ENCODE data around the gene NIFK. TPM values are rescaled to one million over a fixed set of nuclear protein-coding genes. Genes with fewer than 3 reads are reported as not detected.

NIFK gene
- total RNA-seq, 4 donors from 2014 or later: 33.0 to 97.2 (median 50.1) TPM

- no peak for DNase-seq (ENCODE audit: low spot score in 2 of 2)
- 54 to 60% methylated on average over 18 to 19 of the region's 19 CpGs for WGBS, 2 donors
- Histone ChIP-seq H3K36me3 (no peaks in the 10 kb centered on the region), H3K4me1 (peaks cover 0 to 8% (median 3%) of the 10 kb centered on the region in 4 donors), H3K9me3 (no peaks in the 10 kb centered on the region), H3K27ac (no peak overlapping the region), H3K4me3 (no peak overlapping the region), H3K27me3 (no peaks in the 10 kb centered on the region)
- TF ChIP-seq EP300 (IDR thresholded peaks at IDR 0.05): no peak
- no peak for TF ChIP-seq POLR2A (IDR thresholded peaks at IDR 0.05)
- TF ChIP-seq CTCF (IDR thresholded peaks at IDR 0.05): no peak
Measured at GRCh38 chr2:121699421-121700333, 37.0 kb downstream of the NIFK start.

- H3K36me3 ChIP-seq: no peaks in the 10 kb centered on the region
- H3K9me3 ChIP-seq: no peaks in the 10 kb centered on the region
- no peak overlapping the region for H3K27ac ChIP-seq
- WGBS, 2 donors: 90 to 92% methylated on average over 11 of the region's 11 CpGs
- TF ChIP-seq CTCF (IDR thresholded peaks at IDR 0.05) (no peak), EP300 (IDR thresholded peaks at IDR 0.05) (no peak), POLR2A (IDR thresholded peaks at IDR 0.05) (no peak)
- peaks cover 0 to 11% (median 3%) of the 10 kb centered on the region in 4 donors for H3K4me1 ChIP-seq
- H3K4me3 ChIP-seq: no peak overlapping the region
- DNase-seq (ENCODE audit: low spot score in 2 of 2): no peak
- H3K27me3 ChIP-seq: no peaks in the 10 kb centered on the region
Measured at GRCh38 chr2:121698318-121698930, 38.3 kb downstream of the NIFK start.

GRCh38 chr2:121697108-121697631 lies 39.5 kb downstream of the NIFK start:
- Histone ChIP-seq H3K27me3 (no peaks in the 10 kb centered on the region), H3K9me3 (no peaks in the 10 kb centered on the region), H3K36me3 (no peaks in the 10 kb centered on the region), H3K4me1 (peaks cover 0 to 11% (median 3%) of the 10 kb centered on the region in 4 donors), H3K4me3 (no peak overlapping the region), H3K27ac (no peak overlapping the region)
- DNase-seq (ENCODE audit: low spot score in 2 of 2): no peak
- 40% methylated on average over 4 of the region's 4 CpGs for WGBS, 2 donors
- no peak for TF ChIP-seq EP300 (IDR thresholded peaks at IDR 0.05)
- no peak for TF ChIP-seq POLR2A (IDR thresholded peaks at IDR 0.05)
- no peak for TF ChIP-seq CTCF (IDR thresholded peaks at IDR 0.05)

GRCh38 chr2:121696410-121696930 lies 40.2 kb downstream of the NIFK start:
- Histone ChIP-seq H3K27me3 (no peaks in the 10 kb centered on the region), H3K9me3 (no peaks in the 10 kb centered on the region), H3K36me3 (no peaks in the 10 kb centered on the region), H3K4me3 (no peak overlapping the region), H3K27ac (no peak overlapping the region), H3K4me1 (peaks cover 0 to 11% (median 3%) of the 10 kb centered on the region in 4 donors)
- DNase-seq (ENCODE audit: low spot score in 2 of 2): no peak
- no peak for TF ChIP-seq EP300 (IDR thresholded peaks at IDR 0.05)
- no peak for TF ChIP-seq CTCF (IDR thresholded peaks at IDR 0.05)
- TF ChIP-seq POLR2A (IDR thresholded peaks at IDR 0.05): no peak
- 75 to 76% methylated on average over 7 of the region's 7 CpGs for WGBS, 2 donors

GRCh38 chr2:121695171-121695451 lies 41.6 kb downstream of the NIFK start:
- no peak for TF ChIP-seq POLR2A (IDR thresholded peaks at IDR 0.05)
- no peak for TF ChIP-seq EP300 (IDR thresholded peaks at IDR 0.05)
- no peak for TF ChIP-seq CTCF (IDR thresholded peaks at IDR 0.05)
- peaks cover 0 to 11% (median 1%) of the 10 kb centered on the region in 4 donors for H3K4me1 ChIP-seq
- no peaks in the 10 kb centered on the region for H3K9me3 ChIP-seq
- no peaks in the 10 kb centered on the region for H3K36me3 ChIP-seq
- no peaks in the 10 kb centered on the region for H3K27me3 ChIP-seq
- no peak for DNase-seq (ENCODE audit: low spot score in 2 of 2)
- no peak overlapping the region for H3K4me3 ChIP-seq
- WGBS, 2 donors: 65 to 81% methylated on average over 2 of the region's 2 CpGs
- no peak overlapping the region for H3K27ac ChIP-seq
